GM15510 (cell line): ENCODE results near the gene DDX56.

Experiments
- POLR2A ChIP-seq: IDR thresholded peaks from 3 replicates; pipeline ENCODE4 v1.6.1; 2011; ENCODE audit warnings: borderline replicate concordance; ENCODE audit not compliant: insufficient read length; ENCODE audit errors: extremely low read depth

DDX56 gene

GRCh38 chr7:44574287-44574872, 672 bp upstream of the DDX56 start:
- TF ChIP-seq POLR2A: no peak

- no peak for TF ChIP-seq POLR2A
Observed at GRCh38 chr7:44572771-44573170, 937 bp downstream of the DDX56 start.

DNA sequence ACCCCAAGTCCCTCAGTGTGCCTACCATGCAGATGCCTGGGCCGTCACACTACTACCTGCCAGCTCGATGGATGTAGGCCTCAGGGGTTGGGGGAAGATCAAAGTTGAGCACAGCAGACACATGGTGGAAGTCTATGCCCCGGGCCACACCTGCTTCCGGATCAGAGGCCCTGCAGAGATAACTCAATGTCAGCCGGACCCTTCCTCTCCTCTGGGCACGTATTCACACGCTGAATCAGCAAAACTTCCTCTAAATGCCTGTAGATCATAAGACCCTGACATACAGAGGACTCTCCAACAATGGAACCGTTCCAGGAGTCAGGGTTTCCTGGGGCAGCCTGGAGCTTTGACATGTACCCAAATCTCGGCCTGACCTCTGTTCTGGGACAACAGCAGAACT, 3.7 kb downstream of the DDX56 start:
- TF ChIP-seq POLR2A: no peak

DNA sequence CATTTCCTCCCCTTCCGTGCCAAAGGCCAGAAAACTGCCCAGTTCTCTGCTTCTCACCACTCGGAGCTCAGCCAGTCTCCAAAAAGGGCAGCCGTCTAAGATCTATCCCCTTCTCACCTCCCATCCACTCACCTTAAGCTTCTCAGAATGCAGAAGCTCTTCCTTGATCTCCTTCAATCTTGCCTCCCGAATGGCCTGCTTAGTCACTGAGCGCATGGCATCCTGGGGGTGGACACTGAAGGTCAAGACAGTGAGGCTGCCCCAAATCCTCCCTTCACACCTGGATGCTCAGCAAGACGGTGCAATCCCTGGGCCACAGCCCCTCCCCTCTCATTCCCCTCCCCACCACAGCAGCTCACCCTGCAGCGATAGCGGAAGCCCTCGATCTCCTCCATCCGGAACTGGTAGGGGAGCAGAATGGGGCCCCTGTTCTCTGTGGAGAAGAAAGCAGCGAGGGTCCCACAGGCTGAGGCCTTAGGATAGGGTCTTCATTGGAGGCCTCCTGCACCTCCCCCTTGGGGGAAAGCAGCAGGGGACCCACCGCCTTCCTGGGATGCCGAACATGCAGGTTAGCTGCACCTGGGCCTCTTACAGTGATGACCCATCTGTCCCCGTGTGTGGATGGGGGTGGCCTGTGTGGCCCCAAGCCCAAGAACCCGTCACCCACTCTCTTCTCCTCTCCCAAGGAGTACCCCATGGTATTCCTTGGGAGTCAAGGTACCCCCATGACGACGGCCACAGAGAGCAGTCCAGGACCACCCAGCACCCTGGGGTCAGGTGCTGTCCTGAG, 4.7 kb downstream of the DDX56 start:
- TF ChIP-seq POLR2A: no peak

GRCh38 chr7:44567884-44568283, 5.8 kb downstream of the DDX56 start:
- no peak for TF ChIP-seq POLR2A

- TF ChIP-seq POLR2A: no peak
Observed at GRCh38 chr7:44566680-44567079, 7.0 kb downstream of the DDX56 start.

GRCh38 chr7:44565795-44566559, 7.7 kb downstream of the DDX56 start:
- no peak for TF ChIP-seq POLR2A

GRCh38 chr7:44565097-44565794, 8.5 kb downstream of the DDX56 start:
- no peak for TF ChIP-seq POLR2A

- TF ChIP-seq POLR2A: no peak
Observed at GRCh38 chr7:44564606-44565005, 9.1 kb downstream of the DDX56 start.

- no peak for TF ChIP-seq POLR2A
Observed at GRCh38 chr7:44563171-44563679, 10.5 kb downstream of the DDX56 start.

- TF ChIP-seq POLR2A: no peak
Observed at GRCh38 chr7:44561962-44562621, 11.6 kb downstream of the DDX56 start.

DNA sequence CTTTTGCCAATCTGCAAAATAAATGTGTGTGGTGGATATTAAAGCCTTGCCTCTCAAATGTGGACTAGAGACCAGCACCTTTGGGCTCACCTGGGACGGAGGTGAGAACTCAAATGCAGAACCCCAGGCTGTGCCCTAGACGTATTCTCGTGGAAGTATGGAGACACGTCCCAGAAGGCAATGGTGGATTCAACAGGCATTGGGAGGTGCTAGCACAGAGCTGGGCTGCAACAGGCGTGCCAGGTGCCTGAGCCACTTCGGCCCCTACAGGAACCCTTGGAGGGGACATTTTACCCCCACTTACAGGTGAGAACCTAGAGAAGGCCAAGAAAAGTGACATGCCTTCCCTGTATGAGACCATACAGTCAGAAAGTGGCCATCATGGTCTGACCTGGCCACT, 12.2 kb downstream of the DDX56 start:
- no peak for TF ChIP-seq POLR2A

DNA sequence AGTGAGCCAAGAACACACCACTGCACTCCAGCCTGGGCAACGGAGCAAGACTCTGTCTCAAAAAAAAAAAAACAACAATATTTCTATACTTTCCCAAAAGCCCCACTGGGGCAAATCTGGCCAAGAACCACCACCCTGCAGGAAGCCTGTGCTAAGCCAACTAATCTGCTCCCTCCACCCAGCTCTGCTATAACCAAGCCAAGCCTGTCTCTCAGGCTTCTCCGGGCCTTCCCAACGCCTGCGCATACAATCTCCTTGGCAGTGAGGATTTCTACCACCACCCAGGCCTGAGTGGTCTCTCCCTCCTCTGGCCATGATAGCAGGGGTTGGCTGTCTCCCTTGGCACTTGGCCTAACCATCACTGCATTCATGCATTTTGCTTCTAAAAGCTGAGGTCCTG, 14.2 kb downstream of the DDX56 start:
- no peak for TF ChIP-seq POLR2A

DNA sequence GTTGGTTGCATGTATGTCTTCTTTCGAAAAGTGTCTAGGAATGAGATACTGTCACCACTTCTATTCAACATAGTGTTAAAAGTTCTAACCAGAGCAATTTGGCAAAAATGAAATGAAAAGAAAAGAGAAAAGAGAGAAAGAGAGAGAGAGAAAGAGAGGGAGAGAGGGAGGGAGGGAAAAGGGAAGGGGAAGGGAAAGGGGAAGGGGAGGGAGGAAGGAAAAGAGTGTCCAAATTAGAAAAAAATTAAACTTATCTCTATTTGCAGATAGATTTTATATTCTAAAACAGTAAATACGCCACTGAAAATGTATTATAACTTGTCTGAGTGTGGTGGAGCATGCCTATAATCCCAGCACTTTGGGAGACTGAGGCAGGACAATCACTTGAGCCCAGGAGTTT, 16.2 kb downstream of the DDX56 start:
- TF ChIP-seq POLR2A: no peak
